ENCODE data around the gene SOS1. TPM values are rescaled to one million over a fixed set of nuclear protein-coding genes. Genes with fewer than 3 reads are reported as not detected.

Gene SOS1
- total RNA-seq, 1 donor from 2014 or later, result 35.3 TPM

DNA sequence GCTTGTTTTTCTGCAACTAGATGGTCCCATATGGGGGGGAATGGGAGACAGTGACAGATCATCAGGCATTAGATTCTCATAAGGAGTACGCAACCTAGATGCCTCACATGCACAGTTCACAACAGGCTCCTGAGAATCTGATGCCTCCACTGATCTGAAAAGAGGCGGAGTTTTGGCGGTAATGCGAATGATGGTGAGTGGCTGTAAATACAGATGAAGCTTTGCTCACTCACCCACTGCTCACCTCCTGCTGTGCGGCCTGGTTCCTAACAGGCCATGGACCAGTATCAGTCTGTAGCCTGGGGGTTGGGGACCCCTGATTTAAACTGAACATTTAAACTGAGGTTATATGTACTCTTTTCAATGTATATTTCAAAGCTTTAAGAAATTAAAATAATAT lies 40.7 kb downstream of the SOS1 start:
- H3K36me3 Mint-ChIP-seq (ENCODE audit: low read depth, unreplicated experiment), result no peaks in the 10 kb centered on the region
- H3K27me3 Mint-ChIP-seq (ENCODE audit: unreplicated experiment), result no peaks in the 10 kb centered on the region
- TF ChIP-seq, protein P1, sequence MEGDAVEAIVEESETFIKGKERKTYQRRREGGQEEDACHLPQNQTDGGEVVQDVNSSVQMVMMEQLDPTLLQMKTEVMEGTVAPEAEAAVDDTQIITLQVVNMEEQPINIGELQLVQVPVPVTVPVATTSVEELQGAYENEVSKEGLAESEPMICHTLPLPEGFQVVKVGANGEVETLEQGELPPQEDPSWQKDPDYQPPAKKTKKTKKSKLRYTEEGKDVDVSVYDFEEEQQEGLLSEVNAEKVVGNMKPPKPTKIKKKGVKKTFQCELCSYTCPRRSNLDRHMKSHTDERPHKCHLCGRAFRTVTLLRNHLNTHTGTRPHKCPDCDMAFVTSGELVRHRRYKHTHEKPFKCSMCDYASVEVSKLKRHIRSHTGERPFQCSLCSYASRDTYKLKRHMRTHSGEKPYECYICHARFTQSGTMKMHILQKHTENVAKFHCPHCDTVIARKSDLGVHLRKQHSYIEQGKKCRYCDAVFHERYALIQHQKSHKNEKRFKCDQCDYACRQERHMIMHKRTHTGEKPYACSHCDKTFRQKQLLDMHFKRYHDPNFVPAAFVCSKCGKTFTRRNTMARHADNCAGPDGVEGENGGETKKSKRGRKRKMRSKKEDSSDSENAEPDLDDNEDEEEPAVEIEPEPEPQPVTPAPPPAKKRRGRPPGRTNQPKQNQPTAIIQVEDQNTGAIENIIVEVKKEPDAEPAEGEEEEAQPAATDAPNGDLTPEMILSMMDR (IDR thresholded peaks at IDR 0.05; ENCODE audit: unreplicated experiment), result no peak
- no peak overlapping the region for H3K27ac Mint-ChIP-seq (ENCODE audit: unreplicated experiment)
- H3K9me3 Mint-ChIP-seq (ENCODE audit: unreplicated experiment), result no peaks in the 10 kb centered on the region
- H3K4me3 Mint-ChIP-seq (ENCODE audit: unreplicated experiment), result no peak overlapping the region
- H3K4me1 Mint-ChIP-seq (ENCODE audit: unreplicated experiment), result no peaks in the 10 kb centered on the region
- no peak for DNase-seq (ENCODE audit: low spot score)

DNA sequence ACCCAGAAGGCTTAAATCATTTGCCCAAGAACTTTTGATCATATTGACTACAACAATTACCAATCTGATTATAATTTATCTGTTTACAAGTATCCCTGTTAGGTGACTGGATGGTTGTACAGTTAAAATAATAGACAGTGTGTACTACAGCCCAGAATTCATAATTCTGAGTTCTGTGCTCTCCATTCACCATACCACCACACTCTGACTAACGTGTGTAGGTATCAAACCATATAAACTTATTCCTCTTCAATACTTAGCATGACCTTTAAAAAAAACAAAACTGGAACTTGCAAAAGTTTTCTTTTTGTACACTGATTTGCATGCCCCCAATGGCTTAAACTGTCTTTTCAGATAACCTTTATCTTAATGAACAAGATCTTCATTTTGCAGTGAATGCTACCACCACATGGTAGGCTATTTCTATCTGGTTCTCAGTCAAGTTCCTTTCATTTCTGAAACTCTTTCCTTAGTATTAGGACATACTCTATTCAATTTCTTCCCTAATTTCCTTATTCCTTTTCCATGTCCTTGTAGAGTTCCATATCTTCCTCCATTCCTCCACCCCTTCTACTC lies 50.9 kb downstream of the SOS1 start:
- Mint-ChIP-seq H3K4me1 (ENCODE audit: unreplicated experiment) (peaks cover 3% of the 10 kb centered on the region), H3K27ac (ENCODE audit: unreplicated experiment) (no peak overlapping the region), H3K27me3 (ENCODE audit: unreplicated experiment) (no peaks in the 10 kb centered on the region), H3K4me3 (ENCODE audit: unreplicated experiment) (no peak overlapping the region), H3K36me3 (ENCODE audit: low read depth, unreplicated experiment) (no peaks in the 10 kb centered on the region), H3K9me3 (ENCODE audit: unreplicated experiment) (no peaks in the 10 kb centered on the region)
- no peak for DNase-seq (ENCODE audit: low spot score)
- TF ChIP-seq, protein P1 (IDR thresholded peaks at IDR 0.05; ENCODE audit: unreplicated experiment), result no peak

DNA sequence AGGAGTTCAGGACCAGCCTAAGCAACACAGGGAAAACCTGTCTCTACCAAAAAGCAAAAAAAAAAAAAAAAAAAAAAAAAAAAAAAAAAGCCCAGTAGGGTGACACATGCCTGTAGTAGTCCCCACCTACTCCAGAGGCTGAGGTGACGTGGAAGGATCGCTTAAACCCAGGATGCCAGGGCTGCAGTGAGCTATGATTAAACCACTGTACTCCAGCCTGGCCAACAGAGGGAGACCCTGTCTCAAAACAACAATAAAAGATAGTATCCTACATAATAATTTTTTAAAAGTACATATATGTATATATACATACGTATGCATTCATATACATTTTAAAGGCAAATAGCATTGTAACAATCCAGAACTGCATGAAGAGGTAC lies 51.7 kb downstream of the SOS1 start:
- Mint-ChIP-seq H3K27ac (ENCODE audit: unreplicated experiment) (no peak overlapping the region), H3K9me3 (ENCODE audit: unreplicated experiment) (no peaks in the 10 kb centered on the region), H3K4me1 (ENCODE audit: unreplicated experiment) (peaks cover 3% of the 10 kb centered on the region), H3K36me3 (ENCODE audit: low read depth, unreplicated experiment) (no peaks in the 10 kb centered on the region), H3K27me3 (ENCODE audit: unreplicated experiment) (no peaks in the 10 kb centered on the region), H3K4me3 (ENCODE audit: unreplicated experiment) (no peak overlapping the region)
- TF ChIP-seq, protein P1 (IDR thresholded peaks at IDR 0.05; ENCODE audit: unreplicated experiment), result no peak
- DNase-seq (ENCODE audit: low spot score), result no peak

DNA sequence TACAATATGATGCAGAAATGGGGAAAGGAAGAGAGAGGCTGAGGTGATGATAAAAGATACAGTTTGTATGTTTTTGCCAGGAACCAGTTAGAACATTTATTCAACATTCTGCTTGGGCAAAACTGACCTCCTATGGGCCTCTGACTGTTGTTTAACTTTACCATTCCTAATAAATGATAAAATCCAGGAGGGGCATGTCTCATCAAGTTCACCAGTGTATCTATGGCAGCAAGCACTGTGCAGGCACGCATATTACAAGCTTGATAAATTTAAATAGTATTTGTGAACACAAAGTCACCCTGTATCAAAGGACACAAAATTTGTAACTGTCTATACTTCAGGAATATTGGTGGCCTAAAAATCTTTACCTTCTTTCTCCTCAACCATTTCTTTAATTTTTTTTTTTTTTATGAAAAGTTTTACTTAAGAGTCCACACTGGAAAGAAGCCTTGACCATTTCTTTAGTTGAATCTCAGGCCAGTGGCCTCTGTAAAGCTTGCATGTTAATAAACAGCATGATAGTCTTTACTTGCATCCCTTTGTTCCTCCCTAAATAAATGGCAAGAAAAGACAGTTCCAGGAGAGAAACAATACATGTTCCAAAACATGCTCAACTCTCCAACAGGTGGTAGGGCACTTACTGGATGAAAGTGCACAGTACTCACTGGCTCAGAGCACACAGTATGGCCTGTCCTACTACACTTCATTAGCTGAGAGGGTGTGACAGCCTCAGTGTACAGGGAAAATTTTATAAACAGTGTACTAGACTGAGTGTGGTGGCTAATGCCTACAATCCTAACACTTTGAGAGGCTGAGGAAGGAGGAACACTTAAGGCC lies 52.3 kb downstream of the SOS1 start:
- Mint-ChIP-seq H3K36me3 (ENCODE audit: low read depth, unreplicated experiment) (no peaks in the 10 kb centered on the region), H3K27me3 (ENCODE audit: unreplicated experiment) (no peaks in the 10 kb centered on the region), H3K9me3 (ENCODE audit: unreplicated experiment) (no peaks in the 10 kb centered on the region), H3K4me3 (ENCODE audit: unreplicated experiment) (no peak overlapping the region), H3K27ac (ENCODE audit: unreplicated experiment) (no peak overlapping the region), H3K4me1 (ENCODE audit: unreplicated experiment) (peaks cover 3% of the 10 kb centered on the region)
- TF ChIP-seq, protein P1 (IDR thresholded peaks at IDR 0.05; ENCODE audit: unreplicated experiment), result no peak
- DNase-seq (ENCODE audit: low spot score), result no peak

DNA sequence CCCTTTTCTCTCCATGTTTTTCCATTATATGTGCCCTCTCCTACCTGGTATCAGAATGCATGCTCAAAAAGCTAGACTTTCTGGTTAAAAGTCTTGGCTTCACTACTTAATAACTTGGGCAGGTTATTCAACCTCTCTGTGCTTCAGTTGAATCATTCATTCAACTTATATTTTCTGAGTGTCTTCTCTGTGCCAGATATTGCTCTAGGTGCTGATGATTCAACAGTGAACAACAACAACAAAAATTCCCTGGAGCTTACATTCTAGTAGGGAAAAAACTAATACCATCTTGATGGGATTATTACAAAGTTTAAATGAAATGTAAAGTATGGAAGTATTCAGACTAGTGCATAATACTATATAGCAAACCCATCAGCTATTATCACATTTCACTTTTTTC lies 55.2 kb downstream of the SOS1 start:
- TF ChIP-seq, protein P1 (IDR thresholded peaks at IDR 0.05; ENCODE audit: unreplicated experiment), result no peak

More for the DNA sequence above, 55.2 kb downstream of the SOS1 start:
- Mint-ChIP-seq H3K4me1 (ENCODE audit: unreplicated experiment) (peaks cover 3% of the 10 kb centered on the region), H3K27ac (ENCODE audit: unreplicated experiment) (no peak overlapping the region), H3K9me3 (ENCODE audit: unreplicated experiment) (no peaks in the 10 kb centered on the region), H3K27me3 (ENCODE audit: unreplicated experiment) (no peaks in the 10 kb centered on the region), H3K4me3 (ENCODE audit: unreplicated experiment) (no peak overlapping the region), H3K36me3 (ENCODE audit: low read depth, unreplicated experiment) (no peaks in the 10 kb centered on the region)
- no peak for DNase-seq (ENCODE audit: low spot score)
